NCI-H128 (cell line): Measurements from ENCODE around the gene GID8.

ENCODE experiments used
- DNase-seq: peaks from one replicate; lab custom pipeline; 2025; ENCODE audit not compliant: unreplicated experiment; lab: John Stamatoyannopoulos, UW

Gene GID8

DNA sequence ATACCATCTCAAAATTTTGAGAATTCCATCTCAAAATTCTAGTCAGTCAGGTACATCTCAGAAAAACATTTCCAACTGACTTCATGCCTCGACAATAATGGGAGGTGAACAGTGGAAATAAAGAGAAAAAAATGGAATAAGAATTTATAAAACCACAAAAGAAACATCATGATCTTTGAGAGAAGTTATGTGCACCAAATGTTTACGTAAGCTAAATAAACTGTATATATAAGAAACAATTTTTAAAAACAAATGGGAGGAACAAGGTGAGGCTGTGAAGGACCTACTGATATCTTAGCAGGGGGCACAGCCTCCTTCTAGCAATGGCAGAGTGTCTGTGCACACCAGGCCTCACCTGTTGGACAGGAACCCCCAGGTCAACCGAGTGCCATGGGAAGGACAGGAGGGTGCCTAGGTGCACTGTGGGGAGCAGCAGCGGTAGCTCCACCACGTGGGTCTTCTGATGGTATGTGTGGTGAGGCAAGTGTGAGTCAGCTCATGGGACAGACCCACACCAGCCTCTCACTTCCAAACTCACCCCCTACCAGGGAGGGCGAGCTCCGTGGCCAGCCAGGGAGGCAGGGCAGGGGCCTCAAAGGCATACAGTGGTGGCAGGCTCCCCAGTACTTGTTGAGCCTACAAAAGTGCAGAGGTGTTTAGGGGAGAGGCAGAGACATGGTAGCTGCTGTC lies 34.9 kb upstream of the GID8 start:
- DNase-seq: no peak

DNA sequence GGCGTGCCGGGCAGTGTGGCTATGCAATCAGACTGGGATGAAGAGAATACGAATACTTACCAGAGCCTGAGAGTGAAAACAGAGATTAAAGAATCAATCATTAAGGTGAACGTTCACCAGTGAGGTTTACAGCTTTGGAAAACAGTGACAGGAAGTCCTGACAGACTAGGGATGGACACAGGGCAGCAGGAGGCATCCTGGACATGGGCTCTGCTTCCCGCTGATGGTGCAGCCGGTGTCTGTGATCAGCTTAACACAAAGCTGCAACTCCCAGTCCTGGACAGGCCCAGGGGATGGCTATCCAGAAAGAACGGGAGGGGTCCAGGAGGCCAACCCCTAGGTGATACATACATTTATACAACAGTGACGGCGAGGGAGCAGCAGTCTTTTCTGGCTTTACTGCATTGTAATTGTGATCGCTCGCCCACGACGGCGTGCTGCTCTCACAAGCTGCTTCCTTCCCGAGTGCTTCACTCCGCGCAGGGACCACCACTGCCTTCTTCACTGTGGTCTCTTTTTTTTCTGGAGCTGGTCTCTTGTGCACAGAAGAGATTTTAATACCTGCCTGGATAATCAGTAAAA lies 32.3 kb upstream of the GID8 start:
- DNase-seq: no peak

DNA sequence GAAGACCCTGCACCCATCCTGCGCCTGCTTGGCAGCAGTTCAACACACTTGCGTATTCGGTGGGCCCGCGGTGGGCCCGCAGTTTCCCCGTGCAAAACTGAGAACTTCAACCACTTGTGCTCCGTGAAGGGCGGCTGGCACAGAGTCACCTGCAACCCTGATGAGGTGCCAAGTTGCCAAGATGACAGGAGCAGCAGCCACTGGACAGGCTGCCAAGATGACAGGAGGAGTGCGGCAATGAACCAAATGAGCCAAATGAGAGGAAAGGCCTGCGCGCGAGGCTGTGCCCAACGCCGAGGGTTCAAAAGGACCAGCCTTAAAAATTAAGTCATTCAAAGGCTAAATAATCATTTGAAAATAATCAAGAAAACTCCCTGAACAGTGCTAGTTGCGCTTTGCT lies 31.7 kb upstream of the GID8 start:
- no peak for DNase-seq

DNA sequence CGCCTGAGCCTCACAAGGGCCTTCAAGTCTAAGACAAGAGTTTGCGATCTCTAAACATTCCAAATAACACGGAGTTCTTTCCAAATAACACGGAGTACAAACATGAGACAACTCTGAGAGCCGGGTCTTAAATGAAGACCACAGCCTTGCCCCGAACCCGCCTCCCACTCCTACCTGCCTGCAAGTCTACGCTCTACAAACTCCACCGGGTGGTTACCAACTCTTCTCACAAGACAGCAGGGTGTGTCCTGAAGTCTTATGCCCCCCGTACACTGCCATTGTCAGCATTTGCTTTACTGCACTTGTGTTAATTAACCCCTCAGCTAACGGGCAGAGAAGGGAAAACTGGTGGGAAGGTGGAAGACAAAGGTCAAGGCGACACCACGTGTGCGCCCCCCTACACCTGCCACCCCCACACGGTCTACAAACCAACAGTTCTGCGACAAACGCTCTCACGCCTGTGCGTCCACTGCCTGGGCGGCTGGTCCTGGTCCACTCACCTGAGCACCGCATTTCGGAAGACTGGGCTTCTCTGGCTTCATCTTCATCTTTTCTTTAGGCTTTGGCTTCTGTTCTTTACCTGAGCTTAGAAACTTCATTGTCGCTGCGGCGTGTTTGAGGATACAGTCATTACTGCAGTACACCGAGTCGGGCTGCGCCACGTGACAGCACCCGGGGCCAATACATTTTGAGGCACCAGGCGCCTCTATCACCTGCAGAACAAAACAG lies 31.1 kb upstream of the GID8 start:
- DNase-seq: no peak

DNA sequence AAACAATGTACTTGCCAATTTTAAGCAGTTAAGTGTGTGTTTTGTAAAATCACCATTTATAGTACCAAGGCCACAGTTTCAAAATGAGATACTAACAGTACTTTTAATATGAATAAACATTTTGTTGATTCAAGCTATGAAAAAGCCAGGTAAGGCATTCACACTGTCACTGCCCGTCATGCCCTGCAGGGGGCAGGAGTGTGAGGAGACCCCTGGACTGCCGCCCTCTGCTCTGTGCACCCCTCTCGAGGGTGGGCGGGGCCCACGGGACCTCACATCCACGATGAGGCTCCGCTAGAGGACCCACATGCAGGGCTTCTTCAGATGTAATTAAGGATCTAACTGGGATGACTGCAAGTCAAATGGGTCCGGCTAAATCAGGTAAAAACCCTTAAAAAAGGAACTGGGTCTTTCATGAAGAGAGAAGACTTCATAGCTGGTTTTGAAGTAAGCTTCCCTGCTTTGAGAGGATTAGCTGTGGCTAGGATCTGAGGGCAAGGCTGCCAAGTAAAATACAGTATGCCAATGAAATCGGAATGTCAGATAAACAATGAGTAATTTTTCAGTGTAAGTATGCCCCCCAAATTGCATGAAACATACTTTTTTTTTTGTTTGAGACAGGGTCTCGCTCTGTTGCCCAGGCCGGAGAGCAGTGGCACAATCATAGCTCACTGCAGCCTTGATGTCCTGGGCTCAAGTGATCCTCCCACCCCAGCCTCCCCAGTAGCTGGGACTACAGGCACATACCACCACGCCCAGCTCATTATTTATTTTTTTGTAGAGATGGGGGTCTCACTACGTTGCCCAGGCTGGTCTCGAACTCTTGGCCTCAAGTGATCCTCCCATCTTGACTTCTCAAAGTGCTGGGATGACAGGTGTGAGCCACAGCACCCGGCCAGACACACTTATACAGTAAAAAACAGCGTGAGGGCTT lies 30.3 kb upstream of the GID8 start:
- DNase-seq: no peak

DNA sequence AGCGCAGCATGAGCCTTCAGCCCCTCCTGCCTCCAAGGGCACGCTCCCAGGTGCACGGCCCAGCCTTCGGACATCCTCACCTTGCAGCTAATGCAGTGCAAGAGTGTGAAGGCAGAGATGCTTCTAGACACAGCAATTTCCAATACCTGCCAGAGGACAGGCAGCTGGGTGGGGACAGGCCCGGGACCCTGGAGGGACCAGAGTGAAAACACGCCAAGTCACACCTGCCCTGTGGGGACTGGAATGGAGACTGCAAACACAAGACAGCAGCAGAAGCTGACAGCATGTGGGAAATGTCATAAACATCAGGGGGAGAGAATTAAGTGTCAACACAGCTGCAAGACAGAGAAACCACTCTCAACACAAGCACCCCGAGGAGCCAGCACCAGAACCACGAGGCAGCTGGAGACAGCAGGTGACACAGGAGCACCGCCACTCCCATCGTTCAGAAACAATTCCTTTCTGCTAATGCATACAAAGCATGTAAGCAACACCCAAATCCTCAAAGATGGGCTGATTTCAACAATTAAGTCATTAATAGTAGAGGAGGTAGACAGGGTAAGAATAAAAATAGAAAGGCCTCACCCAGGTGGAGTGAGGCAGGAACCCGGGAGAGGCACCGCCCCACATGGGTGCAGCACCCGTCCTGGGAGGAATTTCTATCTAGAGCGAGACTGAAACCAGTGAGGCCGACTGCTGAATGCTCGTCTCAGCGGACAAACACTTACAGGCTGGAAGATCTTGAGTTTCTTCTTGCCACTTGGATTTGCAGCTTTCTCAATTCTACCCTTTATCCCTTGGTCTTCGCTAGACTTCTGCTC lies 28.8 kb upstream of the GID8 start:
- DNase-seq: no peak

DNA sequence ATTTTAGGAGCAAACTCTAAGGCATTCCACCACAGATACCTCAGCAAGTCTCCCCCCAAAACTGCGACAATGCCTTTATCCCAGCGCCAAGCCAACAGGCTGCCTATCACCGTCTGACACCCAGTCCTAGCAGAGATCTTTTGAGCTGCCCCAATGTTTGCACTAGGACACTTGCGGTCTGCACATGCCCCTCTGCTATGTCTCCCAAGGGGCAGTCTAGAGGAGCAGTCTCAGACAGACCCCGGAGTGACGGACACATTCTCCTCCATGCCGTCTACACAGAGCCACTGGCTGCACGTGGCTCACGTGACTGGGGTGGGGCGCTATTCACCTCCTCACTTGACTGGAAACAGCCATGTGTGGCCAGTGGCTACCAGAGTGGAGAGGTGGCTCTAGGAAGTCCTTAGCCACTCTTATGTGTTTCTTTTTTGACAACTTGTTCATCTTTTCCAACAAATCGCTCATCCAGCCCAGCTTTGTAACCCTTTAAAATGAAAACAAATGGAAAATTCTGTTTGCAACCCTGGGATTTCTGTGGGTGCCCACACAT lies 27.7 kb upstream of the GID8 start:
- no peak for DNase-seq

DNA sequence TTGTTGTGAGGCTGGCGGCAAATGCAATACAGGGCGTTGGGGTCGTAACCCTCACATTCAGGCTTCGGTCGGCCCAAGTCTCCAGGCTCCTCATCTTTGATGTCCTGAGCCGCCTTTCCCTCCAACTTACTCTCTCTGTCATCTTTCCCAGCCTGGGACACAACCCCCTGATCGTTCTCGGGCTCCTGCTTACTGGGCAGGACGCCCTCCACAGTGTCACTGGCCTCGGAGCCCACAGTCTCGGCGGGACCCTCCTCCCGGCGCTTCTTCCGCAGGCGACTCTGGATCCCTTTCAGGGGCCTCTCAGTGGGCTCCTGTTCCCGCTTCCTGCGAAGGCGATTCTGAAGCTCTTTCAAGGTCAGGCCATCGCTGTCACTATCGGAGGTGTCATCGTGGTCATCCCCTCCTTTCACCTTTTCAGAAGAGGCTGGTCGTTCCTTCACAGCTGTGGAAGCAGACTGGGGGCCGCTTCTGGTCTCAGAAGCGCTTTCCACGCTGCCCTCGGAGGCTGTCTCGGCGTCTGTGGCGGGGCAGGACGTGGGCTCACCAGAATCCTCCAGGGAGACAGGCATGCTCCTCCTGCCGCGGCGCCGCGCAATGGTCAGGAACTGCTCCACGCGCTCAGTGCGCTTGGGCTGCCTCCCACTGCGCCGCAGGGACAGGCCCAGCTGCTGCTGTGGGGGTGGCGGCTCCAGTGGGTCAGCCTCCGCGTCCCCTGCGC lies 27.0 kb upstream of the GID8 start:
- no peak for DNase-seq

DNA sequence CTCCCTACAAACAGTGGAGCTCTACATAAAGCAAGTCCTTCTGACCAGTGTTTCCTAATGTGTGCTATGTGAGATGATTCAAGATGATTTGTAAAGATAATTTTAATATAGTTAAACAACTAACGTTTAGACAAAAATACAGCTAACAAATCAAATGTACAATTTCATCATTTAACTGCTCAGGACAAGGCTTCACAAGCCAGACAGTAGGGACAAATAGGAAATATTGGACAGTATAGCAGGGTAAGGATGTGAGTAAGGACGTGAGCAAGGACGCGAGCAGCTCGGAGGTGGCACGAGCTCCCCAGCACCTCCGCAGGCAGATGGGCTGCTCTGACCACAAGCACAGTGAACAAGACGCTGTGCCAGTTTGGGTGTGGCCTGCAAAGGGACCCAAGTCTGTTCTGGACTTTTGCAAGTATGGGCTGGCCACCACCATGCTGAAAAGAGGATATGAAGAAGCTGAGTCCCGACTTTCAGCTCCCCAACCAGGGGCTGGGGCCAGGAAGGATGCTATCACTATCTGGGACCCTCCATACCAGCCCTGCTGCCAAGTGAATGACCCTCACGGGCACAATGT lies 26.2 kb upstream of the GID8 start:
- DNase-seq: no peak

DNA sequence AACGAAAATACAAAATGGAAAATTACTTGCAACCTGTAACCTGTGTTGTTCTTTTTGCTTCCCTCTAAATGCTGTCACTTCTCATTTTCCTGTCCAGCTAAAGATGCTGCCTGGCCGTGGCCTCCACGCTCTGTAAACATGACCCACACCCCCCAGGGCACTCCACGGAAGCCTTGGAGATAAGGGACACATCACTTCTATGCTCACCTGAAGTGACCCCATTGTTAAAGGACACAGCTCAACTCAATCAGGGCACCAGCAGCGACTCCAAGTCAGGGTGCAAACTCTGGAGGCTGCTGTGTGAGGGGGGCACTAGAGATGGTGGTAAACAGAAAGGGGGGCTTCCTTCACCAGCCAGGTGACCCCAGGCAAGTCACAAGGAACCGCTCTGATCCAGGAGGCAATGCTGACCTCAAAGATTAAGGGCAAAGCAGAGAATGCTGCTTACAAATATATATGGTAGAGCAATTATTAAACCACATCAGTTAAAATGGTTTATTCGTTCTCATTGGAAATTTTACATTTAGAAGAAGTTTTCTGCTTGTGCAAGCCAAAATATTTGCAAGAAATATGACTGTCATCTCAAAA lies 24.8 kb upstream of the GID8 start:
- no peak for DNase-seq

DNA sequence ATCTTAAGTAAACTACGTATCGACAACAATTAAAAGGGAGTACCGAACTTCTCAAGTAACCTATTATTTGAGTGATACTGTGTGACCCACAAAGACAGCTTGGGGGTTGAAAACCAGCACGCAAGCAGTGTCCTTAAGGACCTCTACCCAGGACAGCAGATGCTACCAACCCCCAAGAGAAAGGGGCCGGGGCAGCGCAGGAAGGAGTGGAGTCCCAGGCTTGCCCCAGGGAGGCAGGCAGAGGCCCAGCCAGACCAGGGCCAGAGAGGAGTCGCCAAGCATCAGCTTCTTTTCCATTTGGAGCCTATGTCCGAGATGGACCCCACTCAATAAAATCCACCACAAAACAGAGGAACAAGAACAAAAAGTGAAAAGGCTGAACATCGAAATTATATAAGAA lies 23.5 kb upstream of the GID8 start:
- no peak for DNase-seq

DNA sequence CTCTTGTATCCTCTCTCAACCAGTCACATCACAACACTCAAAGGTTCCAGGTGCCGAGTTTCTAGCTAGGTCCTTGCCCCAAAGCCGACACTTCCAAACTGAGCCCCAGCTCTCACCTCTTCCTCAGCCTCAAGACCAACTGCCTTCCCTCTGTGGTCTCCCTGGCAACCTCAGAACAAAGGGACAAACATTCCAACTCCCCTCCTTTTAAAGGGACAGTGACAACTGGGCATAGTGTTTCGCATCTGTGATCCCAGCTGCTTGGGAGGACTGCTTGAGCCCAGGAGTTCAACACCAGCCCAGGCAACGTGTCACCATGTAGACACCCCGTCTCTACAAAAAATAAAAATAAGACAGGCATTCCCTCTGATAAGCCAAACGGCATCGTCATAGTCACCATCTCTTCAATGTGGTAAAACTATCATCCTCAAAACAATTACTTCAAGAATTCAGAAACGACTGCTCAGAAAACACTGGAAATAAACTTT lies 22.9 kb upstream of the GID8 start:
- DNase-seq: no peak

DNA sequence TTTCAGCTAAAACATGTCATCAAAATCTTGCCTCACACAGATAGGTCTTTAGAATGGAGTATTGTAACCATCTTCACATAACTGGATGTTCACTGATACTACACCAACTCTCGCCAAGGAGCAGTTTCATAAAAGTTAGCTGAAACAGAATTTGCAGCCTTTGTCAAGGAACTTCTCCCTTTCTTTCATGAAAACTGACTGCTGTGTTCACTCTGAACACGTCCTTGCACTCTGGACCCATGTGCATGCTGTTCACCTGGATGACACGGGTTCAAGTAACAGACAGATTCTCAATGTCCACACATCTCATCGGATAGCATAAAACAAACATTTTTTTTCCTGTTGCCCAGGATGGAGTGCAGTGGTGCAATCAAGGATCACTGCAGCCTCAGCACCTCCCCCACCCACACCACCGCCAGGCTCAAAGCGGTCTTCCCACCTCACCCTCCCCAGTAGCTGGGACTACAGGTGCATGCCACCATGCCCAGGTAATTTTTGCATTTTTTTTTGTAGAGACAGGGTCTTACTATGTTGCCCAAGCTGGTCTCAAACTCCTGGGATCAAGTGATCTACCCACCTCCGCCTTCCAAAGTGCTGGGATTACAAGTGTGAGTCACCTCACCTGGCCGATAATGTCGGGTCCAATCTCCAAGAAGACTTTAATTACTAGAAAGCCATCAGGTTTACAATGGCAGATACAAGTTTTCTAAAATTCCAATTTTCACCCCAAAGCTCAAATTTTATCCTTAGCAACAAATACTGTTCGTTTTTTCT lies 21.1 kb upstream of the GID8 start:
- DNase-seq: no peak

DNA sequence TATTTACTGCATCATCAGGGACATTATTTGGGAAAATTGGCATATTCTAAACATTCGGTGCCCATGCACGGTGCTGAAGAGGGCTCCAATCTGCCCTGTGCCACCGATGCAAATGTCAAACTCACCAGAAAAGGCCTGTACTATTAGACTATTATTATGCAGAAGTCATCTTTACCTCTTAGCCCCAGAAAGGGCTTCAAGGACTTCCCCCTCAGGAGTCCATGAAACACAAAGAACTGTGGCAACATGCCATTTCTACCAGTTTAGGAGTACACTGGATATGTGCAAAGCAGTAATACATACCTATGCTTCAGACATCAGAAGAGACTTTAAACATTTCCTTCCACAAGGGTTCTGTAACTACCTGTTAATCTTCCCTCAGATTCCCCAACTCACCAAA lies 20.2 kb upstream of the GID8 start:
- DNase-seq: no peak

DNA sequence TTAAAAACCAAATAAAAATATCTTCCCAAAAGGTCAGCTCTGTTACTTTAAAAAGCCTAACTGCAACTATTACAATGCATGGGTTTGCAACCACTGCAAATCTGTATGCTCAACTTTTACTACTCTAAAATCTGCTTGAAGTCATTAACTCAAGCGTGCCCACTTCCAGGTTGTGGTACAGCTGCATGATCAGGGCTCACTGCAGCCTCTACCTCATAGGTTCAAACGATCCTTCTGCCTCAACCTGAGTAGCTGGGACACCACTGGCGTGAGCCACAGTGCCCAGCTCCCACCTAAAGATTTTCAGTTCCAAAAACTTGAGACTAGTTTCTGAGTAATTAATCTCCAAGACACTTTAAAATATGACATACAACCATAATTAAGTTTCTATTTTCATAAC lies 19.8 kb upstream of the GID8 start:
- DNase-seq: no peak

DNA sequence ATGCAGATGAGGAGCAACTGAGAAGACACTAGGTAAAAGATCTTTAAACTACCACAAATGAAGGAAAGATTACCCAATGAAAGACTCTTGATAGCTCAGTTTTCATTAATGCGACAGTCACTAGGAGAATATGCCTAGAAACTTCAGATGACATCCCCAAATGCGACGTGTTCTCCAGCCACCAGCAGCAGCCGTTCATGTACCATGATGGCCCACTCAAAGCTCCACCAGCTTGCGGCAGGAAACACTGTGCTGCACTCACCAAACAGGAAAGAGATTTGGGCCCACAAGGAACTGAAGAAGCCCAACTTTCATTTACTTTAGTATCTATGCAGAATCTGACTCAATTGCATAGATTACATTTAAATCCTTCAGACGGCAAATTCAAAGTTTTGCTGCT lies 19.1 kb upstream of the GID8 start:
- DNase-seq: no peak

DNA sequence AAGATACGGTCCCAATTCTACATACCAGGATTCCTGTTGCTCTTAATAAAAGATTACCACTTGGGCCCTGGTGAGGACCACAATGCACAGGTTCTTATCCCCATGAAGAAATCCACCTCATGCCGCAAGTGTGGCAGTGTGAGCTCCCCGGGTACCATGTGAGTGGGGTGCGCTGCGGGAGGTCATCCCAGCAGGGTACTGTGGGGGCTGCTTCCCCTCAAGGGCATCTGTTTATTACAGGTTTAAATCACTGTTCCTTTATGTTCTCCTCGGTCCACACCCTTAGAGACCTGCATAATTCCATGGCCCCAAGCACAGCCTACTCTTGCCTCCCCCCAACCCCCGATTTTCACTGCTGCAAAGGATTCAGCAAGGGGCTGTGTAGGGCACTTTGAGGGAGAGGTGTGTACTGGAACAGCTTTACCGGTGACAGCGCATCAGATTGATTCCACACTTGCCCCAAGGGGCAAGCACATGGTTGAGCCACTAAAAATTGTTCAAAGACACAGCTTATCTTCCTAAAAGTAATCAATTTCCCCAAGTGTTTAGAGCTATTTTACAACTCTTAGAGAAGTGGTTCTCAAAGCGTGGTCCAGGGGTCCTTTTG lies 17.8 kb upstream of the GID8 start:
- DNase-seq: no peak
